ENCODE measurements around the gene MAPKAP1.
"Not testable (repeated sequence)": the region's sequence is repeated elsewhere in the genome, so short reads cannot be mapped to it uniquely, and the experiment has no call there.

GRCh38 chr9:125572461-125572860, 134.5 kb downstream of the MAPKAP1 start:
- TF ChIP-seq CTCF (conservative IDR thresholded peaks at IDR 0.05 in 1 of 2, IDR thresholded peaks at IDR 0.05 in 1 of 2; ENCODE audit: extremely low read depth in 1 of 2, insufficient read depth in 1 of 2, low read depth in 1 of 2, low read length in 2 of 2); EZH2 (IDR thresholded peaks at IDR 0.05; ENCODE audit: borderline replicate concordance, low read length): not testable (repeated sequence)

All from mammary epithelial cell (primary cell).